ENCODE data around the gene PM20D1. TPM values are rescaled to one million over a fixed set of nuclear protein-coding genes. Genes with fewer than 3 reads are reported as not detected.

The PM20D1 gene
- total RNA-seq, 2 experiments from 2014 or later, result 0.20 to 0.25 TPM

- Mint-ChIP-seq H3K4me1 (peaks cover 32% of the 10 kb centered on the region), H3K36me3 (peaks cover 6% of the 10 kb centered on the region), H3K4me3 (no peak overlapping the region), H3K27ac (no peak overlapping the region), H3K9me3 (no peaks in the 10 kb centered on the region), H3K27me3 (no peaks in the 10 kb centered on the region)
- no peak for DNase-seq
Measured at GRCh38 chr1:205802060-205802459, 47.9 kb downstream of the PM20D1 start.

- Mint-ChIP-seq H3K27ac (no peak overlapping the region), H3K4me3 (no peak overlapping the region), H3K9me3 (no peaks in the 10 kb centered on the region), H3K4me1 (peaks cover 24% of the 10 kb centered on the region), H3K36me3 (peaks cover 5% of the 10 kb centered on the region), H3K27me3 (no peaks in the 10 kb centered on the region)
- no peak for DNase-seq
Measured at GRCh38 chr1:205800981-205801703, 48.8 kb downstream of the PM20D1 start.

GRCh38 chr1:205800427-205800826, 49.5 kb downstream of the PM20D1 start:
- no peak for DNase-seq
- H3K4me1 Mint-ChIP-seq, result peaks cover 17% of the 10 kb centered on the region
- H3K27me3 Mint-ChIP-seq, result no peaks in the 10 kb centered on the region
- no peak overlapping the region for H3K4me3 Mint-ChIP-seq
- H3K36me3 Mint-ChIP-seq, result peaks cover 4% of the 10 kb centered on the region
- H3K9me3 Mint-ChIP-seq, result no peaks in the 10 kb centered on the region
- no peak overlapping the region for H3K27ac Mint-ChIP-seq

- Mint-ChIP-seq H3K27me3 (no peaks in the 10 kb centered on the region), H3K9me3 (no peaks in the 10 kb centered on the region), H3K36me3 (peaks cover 2% of the 10 kb centered on the region), H3K27ac (no peak overlapping the region), H3K4me3 (no peak overlapping the region), H3K4me1 (peaks cover 3% of the 10 kb centered on the region)
- no peak for DNase-seq
Measured at GRCh38 chr1:205798577-205798976, 51.4 kb downstream of the PM20D1 start.

- no peak overlapping the region for H3K4me3 Mint-ChIP-seq
- H3K4me1 Mint-ChIP-seq, result peaks cover 3% of the 10 kb centered on the region
- no peaks in the 10 kb centered on the region for H3K27me3 Mint-ChIP-seq
- H3K36me3 Mint-ChIP-seq, result peaks cover 1% of the 10 kb centered on the region
- no peak overlapping the region for H3K27ac Mint-ChIP-seq
- DNase-seq, result no peak
- H3K9me3 Mint-ChIP-seq, result no peaks in the 10 kb centered on the region
Measured at GRCh38 chr1:205797168-205797567, 52.8 kb downstream of the PM20D1 start.

- Mint-ChIP-seq H3K36me3 (peaks cover 8% of the 10 kb centered on the region), H3K27ac (peak overlapping the region; percentile 40), H3K4me1 (no peaks in the 10 kb centered on the region), H3K4me3 (no peak overlapping the region), H3K27me3 (no peaks in the 10 kb centered on the region), H3K9me3 (no peaks in the 10 kb centered on the region)
- no peak for DNase-seq
Measured at GRCh38 chr1:205794011-205794730, 55.8 kb downstream of the PM20D1 start.

GRCh38 chr1:205792961-205793673, 56.8 kb downstream of the PM20D1 start:
- H3K27ac Mint-ChIP-seq, result no peak overlapping the region
- H3K4me3 Mint-ChIP-seq, result no peak overlapping the region
- no peaks in the 10 kb centered on the region for H3K27me3 Mint-ChIP-seq
- no peaks in the 10 kb centered on the region for H3K9me3 Mint-ChIP-seq
- DNase-seq, result no peak
- H3K36me3 Mint-ChIP-seq, result peaks cover 8% of the 10 kb centered on the region
- no peaks in the 10 kb centered on the region for H3K4me1 Mint-ChIP-seq

- Mint-ChIP-seq H3K9me3 (no peaks in the 10 kb centered on the region), H3K4me1 (no peaks in the 10 kb centered on the region), H3K27ac (no peak overlapping the region), H3K4me3 (no peak overlapping the region), H3K27me3 (no peaks in the 10 kb centered on the region), H3K36me3 (peaks cover 8% of the 10 kb centered on the region)
- no peak for DNase-seq
Measured at GRCh38 chr1:205792481-205792881, 57.5 kb downstream of the PM20D1 start.

GRCh38 chr1:205791568-205792180, 58.3 kb downstream of the PM20D1 start:
- H3K27ac Mint-ChIP-seq, result no peak overlapping the region
- H3K9me3 Mint-ChIP-seq, result no peaks in the 10 kb centered on the region
- peaks cover 8% of the 10 kb centered on the region for H3K36me3 Mint-ChIP-seq
- H3K4me3 Mint-ChIP-seq, result no peak overlapping the region
- no peaks in the 10 kb centered on the region for H3K27me3 Mint-ChIP-seq
- no peaks in the 10 kb centered on the region for H3K4me1 Mint-ChIP-seq
- DNase-seq, result peak; percentile 49

- Mint-ChIP-seq H3K9me3 (no peaks in the 10 kb centered on the region), H3K4me1 (peaks cover 7% of the 10 kb centered on the region), H3K36me3 (peaks cover 8% of the 10 kb centered on the region), H3K27ac (no peak overlapping the region), H3K4me3 (no peak overlapping the region), H3K27me3 (no peaks in the 10 kb centered on the region)
- DNase-seq, result no peak
Measured at GRCh38 chr1:205787287-205787916, 62.5 kb downstream of the PM20D1 start.

GRCh38 chr1:205786601-205787000, 63.3 kb downstream of the PM20D1 start:
- no peak overlapping the region for H3K27ac Mint-ChIP-seq
- no peak for DNase-seq
- peaks cover 7% of the 10 kb centered on the region for H3K4me1 Mint-ChIP-seq
- H3K36me3 Mint-ChIP-seq, result peaks cover 7% of the 10 kb centered on the region
- no peaks in the 10 kb centered on the region for H3K27me3 Mint-ChIP-seq
- no peaks in the 10 kb centered on the region for H3K9me3 Mint-ChIP-seq
- H3K4me3 Mint-ChIP-seq, result no peak overlapping the region

- Mint-ChIP-seq H3K9me3 (no peaks in the 10 kb centered on the region), H3K4me1 (peaks cover 10% of the 10 kb centered on the region), H3K4me3 (no peak overlapping the region), H3K27ac (no peak overlapping the region), H3K36me3 (peaks cover 2% of the 10 kb centered on the region), H3K27me3 (no peaks in the 10 kb centered on the region)
- no peak for DNase-seq
Measured at GRCh38 chr1:205785446-205785845, 64.5 kb downstream of the PM20D1 start.

- no peaks in the 10 kb centered on the region for H3K36me3 Mint-ChIP-seq
- H3K9me3 Mint-ChIP-seq, result no peaks in the 10 kb centered on the region
- peaks cover 10% of the 10 kb centered on the region for H3K4me1 Mint-ChIP-seq
- no peak overlapping the region for H3K4me3 Mint-ChIP-seq
- no peaks in the 10 kb centered on the region for H3K27me3 Mint-ChIP-seq
- no peak overlapping the region for H3K27ac Mint-ChIP-seq
- no peak for DNase-seq
Measured at GRCh38 chr1:205783904-205784303, 66.0 kb downstream of the PM20D1 start.

- no peaks in the 10 kb centered on the region for H3K36me3 Mint-ChIP-seq
- no peak overlapping the region for H3K4me3 Mint-ChIP-seq
- no peak overlapping the region for H3K27ac Mint-ChIP-seq
- no peaks in the 10 kb centered on the region for H3K9me3 Mint-ChIP-seq
- no peaks in the 10 kb centered on the region for H3K27me3 Mint-ChIP-seq
- peaks cover 10% of the 10 kb centered on the region for H3K4me1 Mint-ChIP-seq
- no peak for DNase-seq
Measured at GRCh38 chr1:205783433-205783795, 66.5 kb downstream of the PM20D1 start.

All from activated naive CD8-positive, alpha-beta T cell treated with anti-CD3 and anti-CD28 coated beads for 36 hours (primary cell).